ENCODE measurements around the gene FIGN.

Gene FIGN

DNA sequence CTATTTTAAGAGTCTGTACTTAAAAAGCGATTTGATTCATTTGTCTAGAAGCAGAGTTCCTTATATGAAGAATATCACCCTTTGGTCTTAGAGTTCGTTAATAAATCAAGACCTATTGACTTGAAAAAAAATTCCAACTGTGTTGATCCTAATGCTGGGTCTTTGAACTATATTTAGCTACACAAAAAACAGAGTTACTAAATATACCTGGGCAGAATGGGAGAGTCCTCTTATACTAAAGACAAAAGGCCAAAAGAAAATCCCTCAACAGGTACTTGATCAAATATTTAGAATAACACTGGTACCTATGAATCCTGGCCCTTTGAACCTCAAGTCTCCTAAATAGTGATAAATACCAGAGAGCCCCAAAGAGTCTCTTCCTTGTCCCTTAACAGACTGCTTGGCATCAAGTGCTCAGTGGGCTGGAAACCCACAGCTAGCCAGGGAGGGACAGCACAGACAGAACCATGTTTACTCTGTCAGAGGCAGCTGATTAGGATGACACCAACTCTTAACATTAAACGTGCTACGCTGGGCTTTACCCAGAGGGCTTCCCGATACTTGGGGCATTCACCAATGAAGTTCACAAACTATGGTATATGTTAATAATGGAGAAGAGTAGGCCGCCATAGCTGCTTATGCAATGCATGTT is 95.1 kb downstream of the FIGN start:
- DNase-seq (ENCODE audit: extremely low read depth, low read depth) = no peak
- TF ChIP-seq, protein P1, sequence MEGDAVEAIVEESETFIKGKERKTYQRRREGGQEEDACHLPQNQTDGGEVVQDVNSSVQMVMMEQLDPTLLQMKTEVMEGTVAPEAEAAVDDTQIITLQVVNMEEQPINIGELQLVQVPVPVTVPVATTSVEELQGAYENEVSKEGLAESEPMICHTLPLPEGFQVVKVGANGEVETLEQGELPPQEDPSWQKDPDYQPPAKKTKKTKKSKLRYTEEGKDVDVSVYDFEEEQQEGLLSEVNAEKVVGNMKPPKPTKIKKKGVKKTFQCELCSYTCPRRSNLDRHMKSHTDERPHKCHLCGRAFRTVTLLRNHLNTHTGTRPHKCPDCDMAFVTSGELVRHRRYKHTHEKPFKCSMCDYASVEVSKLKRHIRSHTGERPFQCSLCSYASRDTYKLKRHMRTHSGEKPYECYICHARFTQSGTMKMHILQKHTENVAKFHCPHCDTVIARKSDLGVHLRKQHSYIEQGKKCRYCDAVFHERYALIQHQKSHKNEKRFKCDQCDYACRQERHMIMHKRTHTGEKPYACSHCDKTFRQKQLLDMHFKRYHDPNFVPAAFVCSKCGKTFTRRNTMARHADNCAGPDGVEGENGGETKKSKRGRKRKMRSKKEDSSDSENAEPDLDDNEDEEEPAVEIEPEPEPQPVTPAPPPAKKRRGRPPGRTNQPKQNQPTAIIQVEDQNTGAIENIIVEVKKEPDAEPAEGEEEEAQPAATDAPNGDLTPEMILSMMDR (IDR thresholded peaks at IDR 0.05; ENCODE audit: low read depth, low read length) = no peak

DNA sequence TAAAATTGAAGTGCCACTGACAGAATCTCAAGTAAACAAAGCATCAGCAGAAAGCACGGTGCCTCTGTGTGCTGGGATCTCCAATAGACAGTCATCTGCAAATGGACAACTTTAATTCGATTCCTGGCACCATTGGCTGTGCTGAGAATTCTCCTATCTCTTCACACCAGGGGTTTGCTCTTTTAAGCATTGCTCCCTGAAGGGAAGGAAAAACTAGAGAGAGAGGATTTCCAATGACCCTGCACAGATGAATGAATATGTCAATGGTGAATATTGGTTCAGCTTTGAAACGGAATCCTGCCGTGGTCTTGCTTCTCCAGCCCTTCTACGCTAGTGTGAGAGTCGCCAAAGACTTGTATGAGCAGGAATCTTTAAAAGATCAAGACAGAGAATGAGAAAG is 97.9 kb downstream of the FIGN start:
- no peak for DNase-seq (ENCODE audit: extremely low read depth, low read depth)
- TF ChIP-seq, protein P1 (IDR thresholded peaks at IDR 0.05; ENCODE audit: low read depth, low read length) = no peak

DNA sequence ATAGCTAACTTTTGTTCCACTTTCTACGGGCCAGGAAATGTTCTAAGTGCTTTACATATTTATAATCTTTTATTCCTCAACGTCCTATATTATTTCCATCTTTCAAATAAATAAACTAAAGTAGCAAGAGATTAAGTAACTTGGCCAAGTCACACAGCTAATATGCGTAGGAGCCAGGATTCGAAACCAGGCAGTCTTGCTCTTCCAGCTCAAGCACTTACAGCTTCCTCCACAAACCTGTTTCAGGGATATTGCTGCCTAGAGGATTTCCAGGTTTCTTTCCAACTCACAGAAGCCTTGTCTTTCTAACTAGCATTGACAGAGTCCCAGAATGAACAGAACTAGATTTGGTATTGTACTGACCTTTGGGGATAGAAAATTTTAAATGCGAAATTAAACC is 102.5 kb downstream of the FIGN start:
- DNase-seq (ENCODE audit: extremely low read depth, low read depth) = no peak

DNA sequence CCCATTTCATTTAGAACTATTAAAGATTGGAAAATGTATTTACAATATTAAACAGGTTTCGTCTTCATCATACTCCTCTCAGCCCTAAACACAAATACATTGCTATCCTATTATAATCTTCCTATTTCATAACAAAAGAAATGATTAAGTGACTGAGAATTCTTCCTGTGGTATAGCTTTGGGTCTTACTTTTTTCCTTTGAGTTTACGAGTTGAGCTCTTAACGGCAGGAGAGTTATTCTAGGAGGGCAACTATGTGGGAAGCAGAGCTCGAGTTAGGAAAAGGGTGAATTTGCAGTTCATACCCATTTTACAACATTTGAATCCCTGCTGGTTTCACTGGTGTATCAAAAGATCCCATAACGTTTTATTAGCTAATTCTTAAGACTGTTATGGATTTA is 105.0 kb downstream of the FIGN start:
- TF ChIP-seq, protein P1 (IDR thresholded peaks at IDR 0.05; ENCODE audit: low read depth, low read length) = no peak
- no peak for DNase-seq (ENCODE audit: extremely low read depth, low read depth)

More for the DNA sequence above, 102.5 kb downstream of the FIGN start:
- TF ChIP-seq, protein P1 (IDR thresholded peaks at IDR 0.05; ENCODE audit: low read depth, low read length) = no peak

DNA sequence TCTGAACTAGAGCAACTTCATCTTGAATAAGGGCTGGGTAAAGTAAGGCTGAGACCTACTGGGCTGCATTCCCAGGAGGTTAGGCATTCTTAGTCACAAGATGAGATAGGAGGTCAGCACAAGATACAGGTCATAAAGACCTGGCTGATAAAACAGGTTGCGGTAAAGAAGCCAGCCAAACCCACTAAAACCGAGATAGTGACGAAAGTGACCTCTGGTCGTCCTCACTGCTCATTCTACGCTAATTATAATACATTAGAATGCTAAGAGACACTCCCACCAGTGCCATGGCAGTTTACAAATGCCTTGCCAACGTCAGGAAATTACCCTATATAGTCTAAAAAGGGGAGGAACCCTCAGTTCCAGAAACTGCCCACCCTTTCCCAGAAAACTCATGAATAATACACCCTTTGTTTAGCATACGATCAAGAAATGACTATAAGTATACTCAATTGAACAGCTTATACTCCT is 109.1 kb downstream of the FIGN start:
- DNase-seq (ENCODE audit: extremely low read depth, low read depth) = no peak
- TF ChIP-seq, protein P1 (IDR thresholded peaks at IDR 0.05; ENCODE audit: low read depth, low read length) = no peak

DNA sequence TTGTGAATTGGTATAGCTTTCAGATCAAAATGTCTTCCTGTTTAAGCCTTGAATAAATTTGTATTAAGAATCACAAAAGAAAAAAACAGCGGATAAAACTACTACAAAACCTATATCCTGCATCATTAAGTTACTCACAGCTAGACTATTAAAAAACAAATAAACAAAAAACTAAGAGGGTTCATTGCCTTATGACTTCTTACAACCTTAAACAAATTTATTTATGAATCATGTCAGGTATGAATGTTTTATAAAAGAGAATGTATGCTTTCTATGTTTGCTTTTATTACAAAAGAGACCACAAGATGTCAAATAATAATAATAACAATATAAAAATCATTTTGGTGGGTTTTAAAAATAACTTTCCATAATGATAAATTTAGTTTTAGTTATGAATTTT is 109.6 kb downstream of the FIGN start:
- no peak for DNase-seq (ENCODE audit: extremely low read depth, low read depth)

DNA sequence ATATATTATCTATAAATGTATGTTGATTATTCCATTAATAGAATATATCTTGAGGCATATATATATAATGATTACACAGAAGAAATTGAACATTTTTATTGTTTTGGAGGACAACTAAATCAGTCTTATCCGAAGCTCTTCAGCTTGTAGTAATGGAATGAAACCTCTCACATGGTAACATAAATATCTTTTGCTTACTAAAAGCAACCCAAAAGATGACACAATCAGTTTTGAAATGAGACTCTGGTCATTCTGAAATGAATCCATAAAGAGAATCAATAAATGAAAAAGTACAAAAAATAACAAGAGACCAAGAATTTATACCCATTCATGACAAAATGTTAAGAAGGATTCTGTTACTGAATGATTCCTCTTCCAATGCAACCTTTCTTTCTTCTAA is 110.2 kb downstream of the FIGN start:
- TF ChIP-seq, protein P1 (IDR thresholded peaks at IDR 0.05; ENCODE audit: low read depth, low read length) = no peak
- DNase-seq (ENCODE audit: extremely low read depth, low read depth) = no peak

More for the DNA sequence above, 109.6 kb downstream of the FIGN start:
- TF ChIP-seq, protein P1 (IDR thresholded peaks at IDR 0.05; ENCODE audit: low read depth, low read length) = no peak

Measured in AG09319 (cell line).